Measurements from ENCODE around the gene ACBD6.

- no peak for TF ChIP-seq CTCF (IDR thresholded peaks at IDR 0.05)
- TF ChIP-seq POLR2A (IDR thresholded peaks at IDR 0.05) = no peak
Measured at GRCh38 chr1:180498594-180498993, 3.8 kb downstream of the ACBD6 start.

Measured in lower leg skin (tissue), 3 donors.